GM21360 (cell line): Measurements from ENCODE around the gene DDHD1.

Experiments
- ATAC-seq: cut with Tn5 transposase; IDR thresholded peaks from one replicate; pipeline ENCODE4 v1.9.1; 2021; ENCODE audit warnings: mild to moderate bottlenecking, moderate library complexity; ENCODE audit not compliant: unreplicated experiment

The DDHD1 gene

DNA sequence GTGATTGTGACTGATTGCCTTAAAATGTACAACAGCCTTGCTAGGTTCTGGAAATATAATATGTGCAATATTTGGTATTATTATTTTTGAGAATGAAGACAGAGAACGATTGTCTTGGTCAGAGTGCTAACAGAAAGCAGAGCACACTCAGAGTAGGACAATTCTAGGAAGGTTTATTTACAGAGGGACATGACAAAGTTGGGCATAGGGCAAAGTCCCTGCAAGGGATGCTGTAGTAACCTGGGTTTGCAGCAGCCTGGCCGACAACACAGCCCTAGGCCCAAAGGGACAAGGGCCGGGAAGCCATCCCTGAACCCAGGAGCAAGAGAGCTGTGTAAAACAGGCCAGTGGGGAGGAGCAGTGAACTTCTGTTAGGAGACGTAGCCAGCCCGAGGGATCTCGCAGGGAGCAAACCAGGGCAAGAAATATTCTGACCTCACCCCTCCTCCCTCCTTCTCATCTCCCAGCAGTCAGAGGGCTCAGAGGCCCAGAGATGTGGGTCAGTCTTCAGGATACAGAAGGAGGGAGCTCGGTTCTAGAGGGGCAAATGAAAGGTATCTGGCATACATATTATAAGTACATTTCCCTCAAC, 151.2 kb downstream of the DDHD1 start:
- ATAC-seq: no peak

GRCh38 chr14:52998376-52999015, 154.6 kb downstream of the DDHD1 start:
- ATAC-seq: no peak

- no peak for ATAC-seq
Measured at GRCh38 chr14:52996493-52996892, 156.6 kb downstream of the DDHD1 start.

DNA sequence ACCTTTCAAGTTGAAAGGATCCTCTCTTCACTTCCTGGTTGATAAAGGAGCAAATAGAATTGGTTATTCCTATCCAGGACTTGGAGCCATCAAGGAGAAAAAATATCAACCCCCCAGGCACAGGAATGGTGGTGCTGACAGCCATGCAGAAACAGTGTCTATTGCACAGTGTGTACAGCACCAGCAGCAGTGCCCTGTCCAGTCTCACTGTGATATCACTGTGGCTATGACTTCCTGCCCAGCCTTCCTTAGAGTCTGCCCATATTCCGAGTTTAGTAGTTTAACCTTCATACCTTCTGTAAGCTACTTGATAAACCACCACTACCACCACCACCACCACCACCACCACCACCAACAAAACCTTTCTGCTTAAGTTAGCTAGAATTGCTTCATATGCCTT, 157.1 kb downstream of the DDHD1 start:
- ATAC-seq: no peak

- no peak for ATAC-seq
Measured at GRCh38 chr14:52992236-52992870, 160.8 kb downstream of the DDHD1 start.

DNA sequence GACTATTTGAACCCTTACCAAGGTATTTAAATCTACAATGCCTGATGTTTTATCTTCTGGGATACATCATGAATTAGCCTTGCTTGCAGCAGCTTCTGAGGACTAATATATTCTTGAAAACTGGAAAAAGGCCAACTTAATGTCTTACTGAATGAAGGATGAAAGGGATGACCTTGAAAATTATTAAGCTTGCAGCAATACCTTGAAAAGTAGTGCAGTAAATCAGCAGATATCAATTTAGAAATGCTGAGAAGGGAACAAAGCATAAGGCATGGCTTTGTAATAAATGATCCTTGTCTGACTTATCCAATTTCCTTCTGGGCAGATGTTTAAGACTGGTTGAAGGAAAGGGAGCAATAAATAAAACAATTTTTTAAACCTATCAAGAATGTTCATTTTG, 165.0 kb downstream of the DDHD1 start:
- ATAC-seq: no peak

DNA sequence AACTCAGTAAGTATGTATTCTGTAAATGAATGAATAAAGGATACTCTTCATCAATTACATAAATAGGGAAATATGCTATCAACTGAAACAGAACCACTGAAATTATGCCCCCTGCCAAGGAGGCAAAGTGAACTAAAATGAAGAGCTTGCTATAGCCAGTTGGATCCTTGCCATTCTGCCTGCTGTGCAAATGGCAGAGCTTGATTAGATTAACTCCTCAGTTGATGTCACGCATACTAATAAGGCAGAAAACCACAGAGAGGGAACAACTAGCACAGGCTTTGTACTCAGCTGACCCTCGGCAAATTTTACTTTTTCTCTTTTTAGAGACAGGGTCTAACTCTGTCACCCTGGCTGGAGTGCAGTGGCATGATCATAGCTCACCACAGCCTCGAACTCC, 165.6 kb downstream of the DDHD1 start:
- ATAC-seq: no peak

GRCh38 chr14:52987042-52987441, 166.1 kb downstream of the DDHD1 start:
- ATAC-seq: no peak
